DLD1 (cell line): ENCODE data around the gene TBC1D2.
"Not testable (repeated sequence)": the region's sequence is repeated elsewhere in the genome, so short reads cannot be mapped to it uniquely, and the experiment has no call there.

Source experiments
- in situ Hi-C: cut with HindIII; loops from 2 replicates; pipeline ENCODE4 v1.10.0; 2017; ENCODE audit warnings: low sequenced_read_pairs

The TBC1D2 gene

DNA sequence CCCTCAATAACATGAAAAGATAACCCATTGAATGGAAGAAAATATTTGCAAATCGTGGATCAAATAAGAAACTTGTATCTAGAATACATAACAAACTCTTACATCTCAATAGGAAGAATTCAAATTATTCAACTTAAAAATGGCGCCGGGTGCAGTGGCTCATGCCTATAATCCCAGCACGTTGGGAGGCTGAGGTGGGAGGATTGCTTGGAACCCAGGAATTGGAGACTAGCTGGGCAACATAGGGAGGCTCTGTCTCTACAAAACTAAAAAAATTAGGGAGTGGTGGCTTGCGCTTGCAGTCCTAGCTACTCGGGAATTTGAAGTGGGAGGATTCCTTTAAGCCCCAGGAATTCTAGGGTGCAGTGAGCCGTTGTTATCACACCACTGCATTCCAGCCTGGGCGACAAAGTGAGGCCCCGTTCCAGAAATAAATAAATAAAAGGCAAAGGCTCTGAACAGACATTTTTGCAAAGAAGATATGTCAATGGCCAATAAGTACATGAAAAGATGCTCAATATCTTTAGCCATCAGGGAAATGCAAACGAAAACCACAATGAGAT lies 21.5 kb upstream of the TBC1D2 start:
- in situ Hi-C loops: loop anchor here (25.0 kb wide), 1 partner anchor 135 kb away; no protein-coding TSS in a partner anchor

DNA sequence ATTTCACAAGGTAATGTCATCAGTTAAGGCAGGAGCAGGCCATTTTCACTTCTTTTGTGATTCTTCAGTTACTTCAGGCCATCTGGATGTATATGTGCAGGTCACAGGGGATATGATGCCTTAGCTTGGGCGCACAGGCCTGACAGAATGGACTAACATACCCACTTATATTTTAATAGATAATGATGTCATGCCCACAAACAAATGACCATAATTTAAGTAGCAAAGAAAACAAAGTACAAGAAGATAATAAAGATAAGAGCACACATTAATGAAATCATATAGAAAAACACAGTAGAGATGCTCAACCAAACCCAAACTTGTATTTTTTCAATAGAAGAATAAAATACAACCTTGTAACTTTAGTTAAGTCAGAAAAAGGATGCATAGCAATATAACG lies 19.7 kb upstream of the TBC1D2 start:
- in situ Hi-C loops: loop anchor here (25.0 kb wide), 1 partner anchor 137 kb away; no protein-coding TSS in a partner anchor

DNA sequence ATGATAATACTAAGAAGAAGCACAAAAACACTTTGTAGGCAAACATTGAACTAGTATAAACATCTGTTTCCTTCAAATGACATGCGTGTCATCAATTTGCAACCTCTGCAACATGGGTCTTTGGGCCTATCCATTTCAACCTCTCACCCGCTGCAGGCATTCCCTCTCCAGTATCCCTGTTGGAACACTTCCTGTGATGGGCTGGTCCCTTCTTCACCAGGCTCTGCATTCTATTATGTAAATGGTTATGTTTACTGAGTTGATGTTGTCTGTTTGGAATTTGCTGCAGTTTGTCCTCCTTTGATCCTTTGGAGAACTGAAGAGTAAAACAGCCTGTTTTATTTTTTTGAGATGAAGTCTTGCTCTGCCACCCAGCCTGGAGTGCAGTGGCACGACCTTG lies 16.6 kb upstream of the TBC1D2 start:
- in situ Hi-C loops: no loop called here

DNA sequence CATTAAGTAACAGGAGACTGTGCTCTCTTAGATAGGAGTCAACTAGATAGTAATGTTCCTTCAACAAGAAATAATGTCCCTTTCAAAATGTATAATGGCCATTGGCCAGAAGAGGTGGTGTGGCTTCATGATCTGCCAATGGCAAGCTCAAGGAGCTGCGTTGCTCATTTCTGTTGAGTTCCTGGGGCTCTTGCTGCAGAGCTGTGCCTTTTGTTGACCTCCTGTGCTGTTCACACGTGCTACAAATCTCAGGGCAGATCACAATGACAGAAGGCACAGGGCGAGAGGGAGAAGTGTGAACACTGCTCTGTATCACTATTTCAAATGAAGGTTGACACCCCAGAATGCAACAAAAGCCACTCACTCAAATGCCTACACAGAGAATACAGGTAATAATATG lies 16.0 kb upstream of the TBC1D2 start:
- in situ Hi-C loops: no loop called here

DNA sequence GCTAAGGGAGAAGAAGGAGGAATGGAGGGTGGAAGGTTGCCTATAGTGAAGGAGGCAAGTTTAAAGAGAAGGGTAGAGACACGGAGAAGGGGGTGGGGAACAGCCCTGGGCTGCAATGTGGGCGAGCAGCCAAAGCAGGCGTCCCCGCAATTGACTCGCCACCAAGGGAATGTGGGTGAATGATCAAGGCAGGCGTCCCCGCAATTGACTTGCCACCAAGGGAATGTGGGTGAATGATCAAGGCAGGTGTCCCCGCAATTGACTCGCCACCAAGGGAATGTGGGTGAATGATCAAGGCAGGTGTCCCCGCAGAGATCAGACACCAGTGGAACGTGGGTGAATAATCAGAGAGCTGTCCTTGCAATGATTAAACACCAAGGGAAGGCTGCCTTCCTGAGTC lies 14.8 kb upstream of the TBC1D2 start:
- in situ Hi-C loops: not testable (repeated sequence)

DNA sequence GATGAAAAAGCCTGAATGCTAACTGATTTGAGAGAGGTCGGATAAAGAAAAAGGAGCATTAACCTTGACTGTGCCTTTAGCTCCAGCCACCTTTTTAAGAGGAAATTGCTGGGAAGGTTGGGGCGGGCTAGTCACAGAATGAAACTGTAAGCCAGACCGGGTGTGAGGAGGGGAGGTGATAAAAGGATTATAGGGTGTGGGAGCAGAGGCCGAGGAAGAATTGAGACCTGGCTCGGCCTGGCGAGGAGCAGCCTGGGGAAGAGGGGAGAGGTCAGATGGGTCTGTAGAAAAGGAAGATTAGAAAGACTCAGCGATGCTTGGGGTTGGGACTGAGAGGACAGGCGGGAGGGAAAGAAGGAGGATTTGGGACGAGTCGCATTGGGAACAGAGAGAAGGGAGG lies 14.2 kb upstream of the TBC1D2 start:
- in situ Hi-C loops: not testable (repeated sequence)

DNA sequence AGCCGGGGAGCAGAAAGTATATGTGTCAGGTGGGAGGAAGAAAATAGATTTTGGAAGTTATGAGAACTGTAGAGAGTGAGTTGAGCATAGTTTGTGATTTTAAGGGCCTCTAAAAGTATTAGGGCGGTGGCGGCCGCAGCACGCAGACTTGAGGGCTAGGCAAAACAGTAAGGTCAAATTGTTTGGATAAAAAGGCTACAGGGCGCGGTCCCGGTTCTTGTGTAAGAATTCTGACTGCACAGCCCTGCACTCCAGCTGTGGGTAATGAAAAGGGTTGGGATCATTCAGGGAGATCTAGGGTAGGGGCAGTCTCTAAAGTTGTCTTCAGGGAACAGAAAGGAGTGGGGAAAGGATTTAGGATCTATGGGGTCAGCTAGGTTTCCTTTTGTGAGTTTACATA lies 12.1 kb upstream of the TBC1D2 start:
- in situ Hi-C loops: not testable (repeated sequence)

DNA sequence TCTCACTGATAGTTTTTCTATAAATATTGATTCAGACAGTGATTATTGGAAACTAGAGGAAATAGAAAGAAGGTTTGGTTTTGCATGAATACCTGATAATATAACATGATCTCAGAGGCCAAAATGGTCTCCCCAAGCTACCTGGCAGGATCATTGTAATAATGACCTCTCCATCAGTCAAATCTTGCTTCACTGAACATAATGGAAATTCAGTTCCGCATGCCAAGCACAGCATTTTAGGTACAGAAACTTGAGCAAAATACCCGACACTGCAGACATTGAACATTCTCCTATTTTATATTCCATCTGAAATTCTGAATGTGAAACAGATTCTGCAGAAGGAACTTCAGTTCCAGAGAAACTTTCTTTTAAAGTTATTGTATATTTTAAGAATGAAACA lies 9.1 kb upstream of the TBC1D2 start:
- in situ Hi-C loops: no loop called here

DNA sequence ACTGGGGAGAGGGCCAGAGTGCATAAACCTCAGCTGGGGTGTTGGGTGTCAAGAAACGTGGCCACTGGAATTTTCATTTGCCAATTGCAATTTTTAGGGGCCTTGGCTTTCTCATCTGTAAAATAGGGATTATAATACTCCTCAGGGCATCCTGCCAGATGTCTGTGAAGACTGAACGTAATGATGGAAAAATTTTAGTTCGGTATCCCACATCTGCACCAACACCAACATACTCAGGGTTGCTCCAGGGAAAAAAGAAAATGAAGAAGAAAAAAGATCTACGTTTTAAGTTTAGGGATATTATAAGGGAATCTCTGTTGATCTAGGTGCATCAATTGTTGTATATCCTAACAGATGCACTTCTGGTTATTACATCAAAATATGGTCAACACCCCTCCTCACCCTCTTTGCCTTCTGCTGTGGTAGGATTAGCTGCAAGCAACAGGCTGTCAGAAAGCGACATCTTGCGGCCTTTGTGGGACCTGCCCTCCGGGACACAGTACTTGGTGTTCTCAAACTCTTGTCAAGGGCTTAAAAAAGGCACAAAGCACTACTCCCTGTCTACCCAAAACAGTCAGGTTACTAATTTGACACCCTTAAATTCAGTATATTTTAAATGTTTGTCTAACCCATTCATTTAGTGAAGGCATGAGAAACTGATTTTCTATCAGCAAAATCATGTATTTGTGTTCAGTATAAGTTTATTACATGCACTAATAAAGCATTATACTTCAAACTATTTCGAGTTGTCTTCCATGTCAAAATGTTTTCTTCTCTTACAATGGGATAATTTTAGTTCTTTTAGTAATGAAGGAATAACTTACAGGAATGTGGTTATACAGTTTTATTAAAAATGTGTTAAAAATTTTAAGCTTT lies 8.3 kb upstream of the TBC1D2 start:
- in situ Hi-C loops: no loop called here

DNA sequence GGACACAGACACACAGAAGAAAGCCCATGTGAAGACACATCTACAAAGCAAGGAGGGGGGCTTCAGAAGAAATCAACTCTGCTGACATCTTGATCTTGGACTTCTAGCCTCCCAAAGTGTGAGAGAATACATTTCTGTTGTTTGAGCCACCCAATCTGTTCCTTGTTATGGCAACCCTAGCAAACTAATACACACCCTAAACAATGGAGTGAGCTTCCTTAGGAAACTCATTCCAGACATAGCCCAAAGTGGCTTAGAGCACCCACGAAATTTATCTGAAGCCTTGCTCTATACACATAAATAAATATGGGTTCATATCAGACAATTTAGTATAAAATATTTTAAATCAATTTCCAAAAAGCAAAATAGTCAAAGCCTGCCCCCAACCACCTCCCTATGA lies 7.6 kb upstream of the TBC1D2 start:
- in situ Hi-C loops: no loop called here

DNA sequence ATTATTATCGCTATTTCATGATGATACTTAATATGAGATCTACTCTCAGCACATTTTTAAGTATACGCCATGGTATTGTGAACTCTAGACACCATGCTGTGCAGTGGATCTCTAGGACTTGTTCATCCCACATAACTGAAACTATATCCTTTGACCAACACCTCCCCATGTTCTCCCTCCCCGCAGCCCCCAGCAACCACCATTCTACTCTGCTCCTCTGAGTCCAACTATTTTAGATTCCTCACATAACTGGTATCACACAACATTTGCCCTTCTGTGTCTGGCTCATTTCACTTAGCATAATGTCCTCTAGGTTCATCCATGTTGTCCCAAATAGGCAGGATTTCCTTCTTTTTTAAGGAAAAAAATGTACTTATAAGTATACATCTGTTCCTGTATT lies 6.6 kb upstream of the TBC1D2 start:
- in situ Hi-C loops: no loop called here

DNA sequence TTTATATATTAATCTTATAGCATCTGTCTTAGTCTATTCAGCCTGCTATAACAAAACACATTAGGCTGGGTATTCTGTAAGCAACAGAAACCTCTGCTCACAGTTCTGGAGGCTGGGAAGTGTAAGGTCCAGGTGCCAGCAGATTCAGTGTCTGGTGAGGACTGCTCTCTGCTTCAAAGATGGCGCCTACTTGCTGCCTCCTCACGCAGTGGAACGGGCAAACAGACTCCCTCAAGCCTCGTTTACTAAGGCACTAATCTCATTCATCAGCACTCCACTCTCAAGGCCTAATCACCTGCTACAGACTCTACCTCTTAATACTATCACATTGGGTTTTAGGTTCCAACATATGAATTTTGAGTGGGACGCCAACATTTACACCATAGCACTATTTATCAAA lies 5.2 kb upstream of the TBC1D2 start:
- in situ Hi-C loops: no loop called here

DNA sequence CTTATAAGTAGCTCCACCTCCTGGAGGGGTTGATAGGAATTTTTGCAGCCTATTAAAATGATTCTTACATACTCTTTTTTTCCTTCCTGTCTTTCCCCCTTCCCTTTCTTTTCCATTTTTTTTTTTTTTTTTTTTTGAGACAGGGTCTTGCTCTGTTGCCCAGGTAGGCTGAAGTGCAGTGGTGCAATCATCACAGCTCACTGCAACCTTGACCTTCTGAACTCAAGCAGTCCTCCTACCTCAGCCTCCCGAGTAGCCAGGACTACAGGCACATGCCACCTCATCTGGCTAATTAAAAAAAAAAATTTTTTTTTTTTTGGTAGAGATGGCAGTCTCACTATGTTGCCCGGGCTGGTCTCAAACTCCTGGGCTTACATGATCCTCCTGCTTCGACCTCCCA lies 4.3 kb upstream of the TBC1D2 start:
- in situ Hi-C loops: no loop called here

DNA sequence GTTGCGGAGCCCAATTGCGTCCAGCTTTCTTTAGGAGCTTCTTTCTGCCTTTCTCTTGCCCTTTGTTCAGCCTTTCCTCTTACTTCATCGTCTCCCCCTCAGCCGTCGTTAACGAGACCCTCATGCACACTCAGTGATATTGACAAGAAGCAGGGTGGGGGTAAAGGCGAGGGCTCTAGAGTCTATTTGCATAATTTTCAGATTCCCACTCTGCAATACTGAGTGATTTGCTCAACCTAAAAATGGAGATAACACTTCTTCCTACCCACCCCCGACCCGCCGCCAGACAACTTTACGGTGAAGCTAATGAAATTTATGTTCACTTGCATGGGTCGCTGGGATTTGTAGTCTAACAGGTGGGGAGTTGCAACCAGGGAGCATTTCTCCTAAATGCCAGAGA lies 1.3 kb upstream of the TBC1D2 start:
- in situ Hi-C loops: no loop called here

DNA sequence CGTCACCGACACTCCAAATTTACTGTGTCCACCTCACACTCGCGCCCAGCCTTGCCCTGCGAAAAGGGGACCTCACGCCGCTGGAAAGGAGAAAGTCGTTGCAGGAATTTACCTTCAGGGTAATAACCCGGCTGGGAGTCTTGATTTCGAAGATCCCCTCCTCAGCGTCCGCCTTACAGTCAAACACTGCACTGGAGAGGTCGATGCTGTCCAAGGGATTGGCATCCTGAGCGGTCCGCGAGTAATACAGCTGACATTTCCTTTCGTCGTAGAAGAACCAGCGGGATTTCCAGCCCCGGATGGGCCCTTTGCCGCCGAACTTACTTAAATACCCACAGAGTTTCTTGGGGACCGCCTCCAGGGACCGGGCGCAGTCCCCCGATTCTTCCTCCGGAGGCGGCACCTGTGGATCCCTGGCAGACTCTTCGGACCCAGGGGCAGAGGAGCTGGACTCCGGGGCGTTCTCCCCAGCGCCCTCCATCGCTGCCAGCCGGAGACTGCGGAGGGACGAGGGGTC lies 330 bp downstream of the TBC1D2 start:
- in situ Hi-C loops: no loop called here

DNA sequence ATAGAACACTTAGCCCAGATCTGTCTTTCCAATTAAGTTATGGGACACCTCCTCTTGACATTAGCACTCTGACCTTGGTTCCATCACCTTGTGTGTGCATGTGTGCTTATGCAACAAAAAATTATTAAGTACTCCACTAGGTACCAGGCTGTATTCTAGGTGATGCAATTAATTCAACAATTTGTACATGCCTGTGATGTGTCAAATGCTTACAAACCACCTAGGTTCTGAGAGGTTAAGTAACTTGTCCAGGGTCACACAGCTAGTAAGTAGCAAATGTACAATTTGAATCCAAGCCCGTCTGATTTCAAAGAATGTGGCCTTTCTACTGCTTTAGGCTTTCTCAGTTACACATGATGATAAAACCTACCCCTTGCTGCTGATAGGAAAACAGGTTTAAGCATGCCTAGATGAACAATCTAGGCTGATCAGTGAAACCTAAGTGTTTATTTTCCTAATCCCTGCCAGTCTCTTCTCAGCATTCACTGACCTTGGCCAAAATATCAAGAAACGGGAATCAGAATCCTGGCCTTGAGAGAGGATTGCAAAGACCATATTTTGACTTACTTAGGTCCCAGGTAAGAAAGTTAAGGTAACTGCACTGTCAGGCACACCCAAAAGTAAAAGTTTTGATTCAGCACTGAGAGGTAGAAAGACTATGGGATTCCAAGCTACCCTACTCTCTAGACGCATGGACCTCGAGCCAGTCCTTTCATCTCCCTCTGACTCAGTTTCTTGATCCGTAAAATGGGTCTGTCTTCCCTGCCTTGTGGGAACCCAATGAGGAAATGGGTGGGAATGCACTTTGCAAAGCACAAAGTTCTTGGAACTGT lies 1.0 kb downstream of the TBC1D2 start:
- in situ Hi-C loops: no loop called here

DNA sequence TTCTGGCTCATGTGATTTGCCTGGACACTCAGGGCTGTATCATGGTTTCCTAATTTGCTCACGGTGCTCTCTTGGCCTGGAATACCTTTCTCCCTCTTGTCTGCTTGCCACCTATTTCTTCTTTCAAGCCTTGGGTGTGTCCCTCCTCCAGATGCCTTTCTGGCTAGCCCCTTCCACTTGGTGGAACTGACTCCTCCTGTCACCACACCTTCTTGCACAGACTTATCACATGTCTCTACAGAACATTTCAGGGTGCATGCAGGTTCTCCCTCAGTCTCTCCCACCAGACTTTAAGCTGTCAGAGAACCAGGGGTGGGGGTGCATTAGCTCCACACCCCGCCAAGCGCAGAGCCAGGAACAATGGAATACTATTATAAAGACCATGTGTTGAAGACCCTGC lies 1.9 kb downstream of the TBC1D2 start:
- in situ Hi-C loops: no loop called here

DNA sequence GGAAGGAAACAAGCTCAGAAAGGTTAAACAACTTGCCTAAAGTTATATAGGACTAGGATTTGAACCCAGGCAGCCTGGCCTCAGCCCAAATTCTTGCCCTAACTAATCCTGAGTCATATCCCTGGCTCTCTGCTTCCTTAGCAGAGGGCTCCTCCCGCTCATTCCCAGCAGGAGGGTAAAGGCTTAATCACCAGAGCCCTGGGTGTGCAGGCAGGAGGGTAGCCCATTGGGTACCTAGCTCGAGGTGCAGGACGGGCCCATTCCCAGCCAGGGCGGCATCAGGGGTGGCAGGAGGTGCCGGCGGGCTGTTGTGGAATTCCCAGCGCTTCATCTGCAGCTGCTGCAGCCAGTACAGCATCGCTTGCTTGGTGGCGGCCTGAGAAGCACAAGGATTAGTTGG lies 3.9 kb downstream of the TBC1D2 start:
- in situ Hi-C loops: no loop called here

DNA sequence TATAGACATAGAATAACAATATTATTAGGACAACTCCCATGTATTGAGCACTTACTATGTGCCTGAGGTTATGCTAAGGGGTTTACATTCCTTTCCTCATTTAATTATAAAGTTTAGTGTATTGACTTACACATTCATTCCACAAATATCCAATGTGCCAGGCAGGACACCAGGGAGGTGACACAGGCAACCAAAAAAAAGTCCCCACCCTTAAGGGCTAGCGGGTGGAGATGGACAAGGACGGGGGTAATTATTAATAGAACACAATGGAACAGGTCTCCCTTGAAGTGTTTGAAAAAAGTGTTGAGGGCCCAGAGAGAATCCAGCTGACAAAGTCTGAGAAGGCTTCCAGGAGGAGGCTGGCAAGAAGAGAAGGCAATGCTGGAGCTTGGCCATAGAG lies 5.7 kb downstream of the TBC1D2 start:
- in situ Hi-C loops: no loop called here

DNA sequence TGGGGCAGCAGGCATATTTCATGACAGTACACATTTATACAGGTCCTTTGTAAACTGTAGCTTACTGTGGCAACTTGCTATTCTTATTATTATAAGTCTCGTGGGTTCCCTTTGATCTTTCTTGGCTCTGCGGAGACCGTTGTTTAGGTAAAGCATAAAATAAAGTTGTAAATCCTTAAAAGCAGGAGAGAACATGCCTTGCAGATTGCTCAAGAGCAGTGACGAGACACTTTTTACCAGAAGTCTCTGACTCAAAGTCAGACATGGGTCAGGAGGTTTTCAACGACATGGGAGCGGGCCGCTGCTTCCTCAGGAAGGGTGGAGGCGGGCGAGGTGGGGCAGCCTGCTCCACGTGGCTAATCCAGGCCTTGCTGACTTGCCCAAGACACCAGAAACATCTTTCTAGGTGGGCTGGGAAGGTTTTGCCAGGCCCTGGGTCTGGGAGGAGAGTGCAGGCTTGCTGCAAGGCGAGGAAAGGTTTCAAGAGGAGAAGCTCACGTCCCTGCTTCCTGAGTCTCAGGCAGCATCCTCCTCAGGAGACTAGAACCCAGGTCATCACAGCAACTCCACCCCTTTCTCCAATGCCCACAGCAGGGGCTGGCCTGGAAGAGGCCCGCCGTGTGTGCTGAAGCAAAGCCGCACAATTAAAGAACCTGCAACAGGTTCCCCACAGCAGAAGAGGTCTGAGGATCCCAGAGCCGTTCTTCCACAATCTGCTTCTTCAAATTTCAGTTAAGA lies 6.5 kb downstream of the TBC1D2 start:
- in situ Hi-C loops: no loop called here
